KOPT-K1 (cell line): ENCODE results near the gene SCN10A.

Experiments
- H3K27ac ChIP-seq: fragments of 200-600 bp; sonication (generic); 2 replicates; pipeline ENCODE4 v1.5.1; 2016; ENCODE audit warnings: antibody characterized with exemption, mild to moderate bottlenecking, low read depth, low read length; ENCODE audit not compliant: poor library complexity, severe bottlenecking
- H3K36me3 ChIP-seq: fragments of 200-600 bp; sonication (generic); 2 replicates; pipeline ENCODE4 v1.5.1; 2017; ENCODE audit warnings: antibody characterized with exemption, mild to moderate bottlenecking, low read length, moderate library complexity; ENCODE audit not compliant: insufficient read depth
- H3K9me3 ChIP-seq: fragments of 200-600 bp; sonication (generic); 2 replicates; pipeline ENCODE4 v1.5.1; 2017; ENCODE audit warnings: antibody characterized with exemption, low read length, mild to moderate bottlenecking; ENCODE audit not compliant: insufficient read depth, poor library complexity, severe bottlenecking

Gene SCN10A

DNA sequence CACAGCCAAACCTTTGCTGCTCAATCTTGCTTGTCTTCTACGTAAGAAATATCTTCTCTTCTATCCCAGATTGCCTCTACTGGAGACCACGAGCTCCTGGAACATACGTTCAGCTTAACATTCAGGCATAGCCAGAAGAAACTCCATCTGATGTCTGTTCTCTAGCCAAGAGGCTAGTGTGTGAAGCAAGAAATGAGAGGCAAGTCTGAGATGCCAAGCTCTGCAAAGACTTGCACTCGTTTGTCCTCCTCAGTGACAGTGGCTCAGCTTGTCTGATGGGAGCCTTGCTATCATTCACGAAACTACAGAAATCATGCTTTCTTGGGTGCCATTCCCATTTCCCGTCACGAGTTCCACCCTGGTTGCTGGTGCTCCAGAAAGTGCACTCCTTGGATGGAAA, at the start of gene SCN10A:
SCN10A (minus strand) TSS at position 192 of the 400 bp plus-strand sequence. CDS start 22,207 bp downstream, outside the sequence.
- H3K36me3 ChIP-seq: no peaks in the 10 kb centered on the region

DNA sequence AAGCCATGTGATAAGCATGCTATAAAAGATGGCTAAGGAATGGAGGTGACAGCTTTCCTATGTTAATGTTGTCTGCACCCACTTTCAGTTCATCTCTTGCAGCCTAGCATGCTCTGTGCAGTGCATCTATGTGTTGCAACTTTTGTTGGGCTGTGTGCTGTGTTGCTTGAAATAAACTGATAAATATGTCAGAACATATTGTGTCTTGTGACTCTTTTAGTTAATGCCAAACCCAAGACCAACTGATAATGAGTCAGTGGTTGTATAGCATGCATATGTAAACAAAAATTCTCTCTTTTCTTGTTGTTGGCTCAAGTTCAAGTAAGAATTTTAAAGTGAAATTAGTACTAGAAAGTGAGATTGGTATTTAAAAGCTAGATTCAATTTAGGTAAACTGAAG, 37.0 kb upstream of the SCN10A start:
- H3K9me3 ChIP-seq: no peaks in the 10 kb centered on the region

More for the DNA sequence above, at the start of gene SCN10A:
- H3K9me3 ChIP-seq: no peaks in the 10 kb centered on the region
- H3K27ac ChIP-seq: no peak within 1 kb of the TSS

DNA sequence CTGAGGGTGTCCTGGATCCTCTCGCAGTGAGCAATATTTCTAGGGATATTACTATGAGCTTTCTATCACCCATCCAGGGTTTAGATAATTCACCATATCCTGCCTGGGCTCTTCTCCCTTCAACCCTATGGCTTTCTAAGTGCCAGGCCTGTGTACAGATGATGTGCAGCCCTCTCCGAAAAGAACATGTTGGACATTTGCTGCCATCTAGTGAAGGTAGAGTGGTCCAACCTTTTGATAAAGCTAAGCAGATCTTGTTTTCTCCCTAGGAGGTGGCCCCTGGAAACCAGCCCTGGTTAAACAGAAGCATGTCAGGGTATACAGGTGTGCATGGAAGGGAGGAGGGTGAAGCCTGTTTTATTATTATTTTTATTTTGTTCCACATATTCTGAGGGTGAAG, 27.9 kb upstream of the SCN10A start:
- Histone ChIP-seq H3K9me3 (no peaks in the 10 kb centered on the region), H3K27ac (no peak overlapping the region), H3K36me3 (no peaks in the 10 kb centered on the region)

More for the DNA sequence above, 37.0 kb upstream of the SCN10A start:
- Histone ChIP-seq H3K27ac (no peak overlapping the region), H3K36me3 (no peaks in the 10 kb centered on the region)

DNA sequence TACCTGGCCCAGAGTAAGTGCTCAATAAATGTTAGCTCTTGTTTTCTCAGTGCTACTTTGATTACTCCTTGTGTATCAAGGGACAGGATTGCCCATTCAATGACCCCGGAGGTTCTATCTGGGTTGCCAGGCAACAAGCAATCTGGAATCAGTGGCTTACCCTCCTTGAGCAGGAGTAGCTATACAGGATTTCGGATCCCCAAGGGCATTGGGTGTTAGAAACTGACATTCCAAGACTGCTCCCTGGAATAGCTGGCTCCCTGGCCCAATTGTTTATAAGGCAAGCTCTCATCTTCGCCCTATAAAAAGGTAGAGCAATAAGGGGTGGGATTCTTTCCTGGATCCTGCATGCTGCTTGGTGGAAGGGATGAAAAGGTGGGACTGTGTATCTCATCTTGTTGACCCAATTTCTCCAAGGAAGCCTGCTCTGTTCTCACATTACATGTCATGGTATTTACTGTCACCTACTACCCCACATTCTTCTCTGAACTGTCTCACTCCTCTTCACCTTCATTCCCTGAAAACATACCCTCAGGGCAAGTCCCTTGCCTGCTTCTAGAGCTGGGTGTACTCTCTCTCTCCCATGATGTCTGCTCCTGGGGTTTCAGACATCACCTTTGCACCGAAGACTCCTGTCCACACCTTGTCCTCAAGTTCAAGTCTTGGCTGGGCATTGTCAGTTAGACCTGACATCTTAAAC, 26.4 kb upstream of the SCN10A start:
- H3K27ac ChIP-seq: no peak overlapping the region
- H3K36me3 ChIP-seq: no peaks in the 10 kb centered on the region
- H3K9me3 ChIP-seq: no peaks in the 10 kb centered on the region

DNA sequence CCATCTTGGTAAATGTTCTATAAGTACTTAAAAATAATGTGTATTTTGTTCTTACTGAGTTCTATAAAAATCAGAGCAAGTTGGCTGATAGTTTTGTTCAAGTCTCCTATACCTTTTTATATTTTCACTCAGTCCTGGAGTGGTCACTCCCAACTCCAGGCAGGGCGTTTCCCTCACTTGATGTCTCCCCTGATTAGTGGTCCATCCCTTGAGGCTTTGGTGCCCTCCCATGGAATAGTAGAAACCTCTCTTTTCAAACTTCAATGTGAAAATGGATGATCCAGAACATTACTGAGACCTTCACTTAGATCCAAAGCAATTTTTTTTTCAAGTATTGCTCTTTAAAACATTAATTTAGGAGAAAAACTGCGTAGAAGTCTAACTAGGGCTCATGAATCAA, 25.0 kb upstream of the SCN10A start:
- Histone ChIP-seq H3K27ac (no peak overlapping the region), H3K9me3 (no peaks in the 10 kb centered on the region), H3K36me3 (no peaks in the 10 kb centered on the region)

DNA sequence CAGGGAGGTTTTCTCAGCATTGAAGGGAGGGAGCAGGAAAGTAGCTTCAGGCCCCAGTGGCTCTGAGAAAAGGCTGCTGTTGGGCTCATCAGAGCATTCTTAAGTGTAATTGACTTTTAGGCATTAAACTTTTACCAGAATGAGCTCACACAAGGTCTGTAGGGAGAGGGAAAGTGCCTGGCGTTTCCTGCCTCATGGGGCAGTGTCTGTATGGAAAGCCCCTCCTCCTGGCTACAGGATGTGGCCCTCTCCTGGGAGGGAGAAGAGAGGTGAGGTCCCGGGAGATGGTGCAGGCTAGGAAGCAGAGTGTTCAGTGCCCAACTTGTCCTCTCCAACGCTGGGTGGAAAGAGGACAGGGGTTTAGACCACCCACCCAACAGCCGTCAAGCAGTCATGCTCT, 21.3 kb upstream of the SCN10A start:
- Histone ChIP-seq H3K9me3 (no peaks in the 10 kb centered on the region), H3K27ac (no peak overlapping the region), H3K36me3 (no peaks in the 10 kb centered on the region)

DNA sequence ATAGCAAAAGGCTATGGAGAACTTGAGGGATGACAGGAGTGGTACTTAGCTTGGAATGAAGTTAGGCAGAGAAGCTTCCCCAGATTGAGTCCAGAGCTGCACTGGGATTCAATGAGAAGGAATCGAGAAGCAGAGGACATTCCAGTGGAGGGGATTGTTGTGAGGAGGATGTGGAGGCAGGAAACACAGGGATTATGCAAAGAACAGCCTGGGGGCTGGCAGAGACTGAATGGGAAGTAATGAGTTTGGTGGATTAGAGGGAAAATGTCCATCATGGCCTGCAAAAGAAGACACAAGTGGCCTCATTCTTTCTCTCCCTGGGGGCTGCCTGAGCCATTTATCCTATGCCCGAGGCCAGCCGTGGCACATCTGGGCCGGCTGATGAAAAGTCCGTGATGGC, 20.5 kb upstream of the SCN10A start:
- no peaks in the 10 kb centered on the region for H3K9me3 ChIP-seq
- H3K36me3 ChIP-seq: no peaks in the 10 kb centered on the region
- H3K27ac ChIP-seq: no peak overlapping the region

DNA sequence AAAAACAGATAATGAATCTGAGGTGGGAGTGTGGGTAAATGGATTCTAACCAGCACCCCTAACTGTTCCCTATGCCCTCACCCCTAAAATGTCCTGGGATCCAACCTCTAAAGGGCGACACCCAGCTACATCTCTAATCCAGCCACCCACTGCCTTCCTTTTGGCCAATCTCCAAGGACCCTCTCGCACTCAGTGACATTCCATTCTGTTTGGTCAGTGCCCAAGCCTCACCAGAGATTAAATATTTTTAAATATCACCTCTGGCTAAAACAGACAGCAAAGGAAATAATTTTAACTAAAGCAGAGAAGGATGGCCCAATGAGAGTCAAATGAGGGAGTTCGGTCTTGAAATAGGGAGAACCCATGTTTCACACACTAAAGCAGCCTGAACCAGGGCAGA, 19.9 kb upstream of the SCN10A start:
- Histone ChIP-seq H3K36me3 (no peaks in the 10 kb centered on the region), H3K27ac (no peak overlapping the region), H3K9me3 (no peaks in the 10 kb centered on the region)

DNA sequence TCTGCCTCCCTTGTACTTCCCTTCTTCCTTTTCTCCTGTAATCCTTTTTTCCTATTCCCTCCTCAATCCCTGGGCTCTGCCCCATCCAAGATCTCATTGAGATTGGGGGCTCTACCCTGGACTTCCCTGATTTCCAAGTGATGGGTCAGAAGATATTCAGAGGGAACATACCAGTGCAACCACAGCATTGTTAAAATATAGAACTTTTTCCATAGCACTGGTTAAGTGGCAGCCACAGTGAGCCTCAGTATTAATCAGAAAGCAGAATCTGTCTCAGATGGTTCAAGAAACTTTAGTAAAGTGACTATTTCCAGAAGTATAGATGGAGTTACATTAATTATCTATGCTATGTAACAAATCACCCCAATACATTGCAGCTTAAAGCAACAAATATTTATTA, 18.7 kb upstream of the SCN10A start:
- Histone ChIP-seq H3K36me3 (no peaks in the 10 kb centered on the region), H3K9me3 (no peaks in the 10 kb centered on the region), H3K27ac (no peak overlapping the region)

DNA sequence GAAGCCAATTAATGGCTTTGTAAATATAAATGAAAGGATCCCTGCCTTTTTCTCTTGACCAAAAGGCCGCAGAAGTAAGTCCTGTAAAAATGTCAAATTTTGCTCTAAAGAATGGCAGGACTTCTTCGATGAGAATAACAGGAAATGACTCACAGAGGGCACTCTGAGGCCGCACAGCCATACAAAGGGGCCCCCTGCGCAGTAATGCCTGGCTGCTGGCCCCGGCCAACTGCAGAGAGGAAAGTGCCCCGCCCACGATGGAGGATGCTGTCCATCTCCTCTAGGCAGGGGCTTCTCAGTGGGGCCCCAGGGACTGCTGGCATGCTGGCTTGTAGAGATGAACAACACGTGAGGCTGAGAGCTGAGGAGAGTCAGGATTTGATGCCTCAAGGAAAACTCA, 18.1 kb upstream of the SCN10A start:
- Histone ChIP-seq H3K27ac (no peak overlapping the region), H3K36me3 (no peaks in the 10 kb centered on the region), H3K9me3 (no peaks in the 10 kb centered on the region)

DNA sequence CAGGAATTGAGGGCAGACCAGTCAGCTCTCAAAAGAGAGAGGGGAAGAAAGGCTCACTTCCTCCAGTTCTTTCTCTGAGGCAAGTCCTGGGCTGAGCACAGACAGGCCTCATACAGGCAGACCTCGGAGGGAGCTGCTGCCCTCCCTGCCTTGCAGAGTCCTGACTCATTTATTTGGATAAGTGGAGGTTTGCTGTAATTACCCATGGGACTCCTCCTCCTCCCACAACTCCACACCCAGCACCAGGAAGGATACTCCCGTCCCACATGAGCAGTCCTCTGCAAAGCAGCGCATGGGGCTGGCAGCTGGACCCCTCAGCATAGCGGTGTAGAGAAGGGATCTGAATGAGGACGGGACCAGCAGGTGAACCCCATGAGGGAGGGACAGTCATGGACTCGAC, 13.4 kb upstream of the SCN10A start:
- H3K27ac ChIP-seq: no peak overlapping the region
- no peaks in the 10 kb centered on the region for H3K9me3 ChIP-seq
- no peaks in the 10 kb centered on the region for H3K36me3 ChIP-seq

DNA sequence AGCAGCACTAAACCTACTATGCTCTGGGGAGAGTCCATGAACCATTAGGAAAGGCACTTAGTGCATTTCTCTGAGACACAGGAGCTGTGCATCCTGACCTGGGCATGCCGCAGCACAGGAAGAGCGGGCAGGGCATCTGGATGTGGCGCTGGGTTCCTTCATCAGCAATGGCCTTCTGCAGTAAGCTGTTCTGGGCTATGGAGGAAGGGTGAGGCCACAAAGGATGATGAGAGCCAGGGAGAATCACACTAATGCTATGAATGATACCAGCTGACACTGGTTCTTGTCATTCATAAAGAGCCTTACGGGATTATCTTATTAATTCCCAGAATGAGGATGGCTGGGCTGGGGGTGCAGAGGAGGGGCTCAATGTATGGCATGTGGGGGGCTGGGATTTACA, 12.7 kb upstream of the SCN10A start:
- H3K27ac ChIP-seq: no peak overlapping the region
- H3K36me3 ChIP-seq: no peaks in the 10 kb centered on the region
- H3K9me3 ChIP-seq: no peaks in the 10 kb centered on the region

DNA sequence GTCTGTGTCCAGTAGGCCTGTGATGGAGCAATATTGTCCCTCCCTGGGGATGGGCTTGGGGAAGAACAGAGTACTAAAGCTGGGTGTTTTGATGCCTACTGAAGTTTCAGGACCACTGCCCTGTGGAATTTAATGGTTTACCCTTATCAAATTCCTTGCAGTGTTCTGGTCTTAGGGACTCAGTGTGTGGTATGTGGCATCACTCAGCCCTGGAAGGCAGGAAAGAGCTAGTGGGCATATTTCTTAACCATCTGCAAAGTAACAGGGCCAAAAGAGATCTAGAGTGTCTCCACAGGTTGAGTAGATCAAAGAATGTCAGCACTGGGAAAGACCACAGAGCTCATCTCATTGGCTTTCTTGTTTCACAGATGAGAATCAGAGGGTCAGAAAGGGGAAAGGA, 11.8 kb upstream of the SCN10A start:
- no peaks in the 10 kb centered on the region for H3K36me3 ChIP-seq
- H3K9me3 ChIP-seq: no peaks in the 10 kb centered on the region
- H3K27ac ChIP-seq: no peak overlapping the region

DNA sequence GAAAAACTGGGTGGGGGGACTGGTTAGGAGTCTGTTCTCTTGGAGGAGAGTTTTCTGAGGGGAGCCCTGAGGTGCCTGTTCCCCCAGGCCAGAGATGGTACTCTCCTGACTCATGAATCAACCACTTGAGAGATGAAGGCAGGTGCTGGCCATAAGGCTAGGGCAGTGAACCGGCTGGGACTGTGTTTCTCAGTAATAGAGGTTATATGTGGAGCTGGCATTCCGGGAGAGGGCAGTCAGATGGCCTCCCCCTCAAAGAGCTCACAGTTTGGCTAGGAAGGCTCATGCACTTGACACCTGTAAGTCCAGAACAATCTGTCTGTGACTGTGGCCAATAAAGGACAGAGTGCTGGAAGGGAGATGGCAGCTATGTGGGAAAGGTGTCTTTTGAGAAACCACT, 10.0 kb upstream of the SCN10A start:
- no peaks in the 10 kb centered on the region for H3K9me3 ChIP-seq
- no peaks in the 10 kb centered on the region for H3K36me3 ChIP-seq
- H3K27ac ChIP-seq: no peak overlapping the region

DNA sequence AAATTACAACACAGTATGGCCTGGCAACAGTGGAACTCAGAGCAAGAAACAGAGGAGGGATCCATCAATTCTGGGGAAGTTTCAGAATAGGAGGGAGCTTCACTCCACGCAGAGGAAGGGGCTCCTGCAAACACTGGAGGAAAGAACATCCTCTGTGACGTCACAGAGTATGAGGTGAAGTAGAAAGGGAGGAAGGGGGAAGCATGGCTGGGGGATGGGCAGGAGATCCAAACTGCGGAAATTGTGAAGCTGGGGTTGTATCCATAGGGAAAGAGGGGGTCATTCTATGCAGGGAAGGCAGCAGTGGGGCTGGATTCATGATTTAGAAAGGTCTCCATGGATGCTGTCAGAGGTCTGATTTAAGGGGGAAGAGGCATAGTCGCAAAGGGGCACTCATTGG, 8.3 kb upstream of the SCN10A start:
- no peak overlapping the region for H3K27ac ChIP-seq
- no peaks in the 10 kb centered on the region for H3K36me3 ChIP-seq
- H3K9me3 ChIP-seq: no peaks in the 10 kb centered on the region

DNA sequence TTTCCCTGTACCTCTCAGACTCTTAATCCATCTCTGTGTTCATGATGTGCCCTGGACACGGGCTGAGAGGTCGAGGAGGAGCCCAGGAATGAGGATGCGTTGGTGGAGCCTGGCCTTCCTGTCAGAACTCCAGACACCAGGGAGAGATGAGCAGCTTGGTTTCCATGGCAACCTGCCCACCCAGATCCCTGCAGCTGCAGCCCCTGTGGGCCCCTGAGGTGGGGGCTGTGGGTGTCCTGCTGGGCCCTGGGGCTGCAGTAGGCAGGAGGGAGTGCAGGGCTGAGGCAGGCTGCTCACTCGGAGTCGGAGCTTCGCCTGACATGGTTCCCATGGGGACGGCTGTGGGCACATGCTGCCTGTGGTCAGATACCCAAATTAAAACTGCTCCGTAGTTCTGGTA, 7.7 kb upstream of the SCN10A start:
- no peaks in the 10 kb centered on the region for H3K36me3 ChIP-seq
- no peak overlapping the region for H3K27ac ChIP-seq

More for the DNA sequence above, 7.7 kb upstream of the SCN10A start:
- H3K9me3 ChIP-seq: no peaks in the 10 kb centered on the region
